Right atrium auricular region (tissue), 2 donors: Measurements from ENCODE around the gene ANK2. TPM values are rescaled to one million over a fixed set of nuclear protein-coding genes. Genes with fewer than 3 reads are reported as not detected.

Experiments
- DNase-seq: peaks from one replicate; pipeline ENCODE4 v3.0.0-alpha.2; 2019; ENCODE audit warnings: low spot score
- H3K27ac ChIP-seq, 2 donors: fragments of 200-600 bp; sonication (generic); 1 replicate in 1 of 2; 2 replicates in 1 of 2; pipeline ENCODE4 v1.5.1; 2016 to 2019
- H3K27me3 ChIP-seq, 2 donors: fragments of 200-600 bp; sonication (generic); one replicate each; pipeline versions ENCODE4 v1.5.1 to v1.6.0; 2017 to 2019
- H3K36me3 ChIP-seq: fragments of 200-600 bp; sonication (generic); one replicate; pipeline ENCODE4 v1.5.1; 2016
- H3K4me1 ChIP-seq, 2 donors: fragments of 200-600 bp; sonication (generic); one replicate each; pipeline versions ENCODE4 v1.5.1 to v1.6.0; 2017 to 2019
- H3K4me3 ChIP-seq, 2 donors: fragments of 200-600 bp; sonication (generic); 1 replicate in 1 of 2; 2 replicates in 1 of 2; pipeline ENCODE4 v1.5.1; 2017 to 2019; ENCODE audit warnings: mild to moderate bottlenecking in 1 of 2, moderate library complexity in 1 of 2
- H3K9me3 ChIP-seq, 2 donors: fragments of 200-600 bp; sonication (generic); one replicate each; pipeline ENCODE4 v1.5.1; 2019
- total RNA-seq, 2 donors: library from RNA; depleted of rRNA; stranded (reverse); fragments of >200 nt; gene quantifications; one replicate each; pipeline ENCODE4 v1.1.0, GENCODE V29; 2016
- TF ChIP-seq, protein P1 (sequence below), 2 donors: fragments of 200-600 bp; sonication (generic); IDR thresholded peaks; one replicate each; pipeline ENCODE4 v1.5.1; 2019; ENCODE audit warnings: antibody characterized with exemption in 2 of 2

ANK2 gene
- total RNA-seq, 2 donors from 2014 or later = 169 to 332 TPM

GRCh38 chr4:113170805-113171468 lies 121.5 kb downstream of the ANK2 start:
- H3K4me1 ChIP-seq = peaks cover 0 to 24% of the 10 kb centered on the region in 2 donors
- H3K9me3 ChIP-seq = no peaks in the 10 kb centered on the region
- H3K4me3 ChIP-seq = no peak overlapping the region
- no peak for DNase-seq
- TF ChIP-seq, protein P1, sequence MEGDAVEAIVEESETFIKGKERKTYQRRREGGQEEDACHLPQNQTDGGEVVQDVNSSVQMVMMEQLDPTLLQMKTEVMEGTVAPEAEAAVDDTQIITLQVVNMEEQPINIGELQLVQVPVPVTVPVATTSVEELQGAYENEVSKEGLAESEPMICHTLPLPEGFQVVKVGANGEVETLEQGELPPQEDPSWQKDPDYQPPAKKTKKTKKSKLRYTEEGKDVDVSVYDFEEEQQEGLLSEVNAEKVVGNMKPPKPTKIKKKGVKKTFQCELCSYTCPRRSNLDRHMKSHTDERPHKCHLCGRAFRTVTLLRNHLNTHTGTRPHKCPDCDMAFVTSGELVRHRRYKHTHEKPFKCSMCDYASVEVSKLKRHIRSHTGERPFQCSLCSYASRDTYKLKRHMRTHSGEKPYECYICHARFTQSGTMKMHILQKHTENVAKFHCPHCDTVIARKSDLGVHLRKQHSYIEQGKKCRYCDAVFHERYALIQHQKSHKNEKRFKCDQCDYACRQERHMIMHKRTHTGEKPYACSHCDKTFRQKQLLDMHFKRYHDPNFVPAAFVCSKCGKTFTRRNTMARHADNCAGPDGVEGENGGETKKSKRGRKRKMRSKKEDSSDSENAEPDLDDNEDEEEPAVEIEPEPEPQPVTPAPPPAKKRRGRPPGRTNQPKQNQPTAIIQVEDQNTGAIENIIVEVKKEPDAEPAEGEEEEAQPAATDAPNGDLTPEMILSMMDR (IDR thresholded peaks at IDR 0.05) = no peak
- no peaks in the 10 kb centered on the region for H3K36me3 ChIP-seq
- no peaks in the 10 kb centered on the region for H3K27me3 ChIP-seq
- peak overlapping the region in 1 of 2 donors; percentile 17 for H3K27ac ChIP-seq

DNA sequence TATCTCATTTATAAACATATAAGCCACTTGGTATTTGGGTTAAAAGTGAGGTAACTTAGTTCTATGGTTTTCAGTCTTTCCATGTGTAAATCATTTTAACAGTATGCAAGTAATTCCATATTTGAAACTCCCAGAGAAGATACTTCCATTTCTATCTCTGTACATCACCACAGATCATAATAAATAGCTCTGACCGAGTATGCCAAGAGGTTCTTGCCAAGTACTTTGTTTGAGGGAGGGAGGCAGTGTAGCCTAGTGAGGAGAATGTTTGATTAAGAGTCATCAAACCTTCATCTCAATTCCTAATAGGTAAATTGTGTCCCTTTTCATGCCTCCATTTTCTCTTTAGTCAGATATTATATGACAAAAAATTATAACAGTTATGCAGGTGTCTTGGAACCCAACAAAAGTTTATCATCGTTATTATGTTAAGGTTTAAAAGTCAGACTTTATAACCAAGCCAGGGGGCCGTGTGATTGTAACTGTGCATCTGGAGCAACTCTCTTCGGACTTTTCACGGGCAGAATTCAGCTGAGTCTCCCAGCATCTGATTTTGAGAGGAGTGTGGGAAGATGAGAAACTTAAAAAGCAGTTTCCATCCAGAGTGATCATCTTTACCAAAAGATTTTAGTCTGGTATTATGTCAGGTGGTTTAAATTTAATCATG lies 123.8 kb downstream of the ANK2 start:
- Histone ChIP-seq H3K36me3 (no peaks in the 10 kb centered on the region), H3K4me1 (peaks cover 0 to 28% of the 10 kb centered on the region in 2 donors), H3K27ac (no peak overlapping the region), H3K4me3 (no peak overlapping the region), H3K9me3 (no peaks in the 10 kb centered on the region), H3K27me3 (no peaks in the 10 kb centered on the region)
- TF ChIP-seq, protein P1 (IDR thresholded peaks at IDR 0.05) = no peak
- no peak for DNase-seq

DNA sequence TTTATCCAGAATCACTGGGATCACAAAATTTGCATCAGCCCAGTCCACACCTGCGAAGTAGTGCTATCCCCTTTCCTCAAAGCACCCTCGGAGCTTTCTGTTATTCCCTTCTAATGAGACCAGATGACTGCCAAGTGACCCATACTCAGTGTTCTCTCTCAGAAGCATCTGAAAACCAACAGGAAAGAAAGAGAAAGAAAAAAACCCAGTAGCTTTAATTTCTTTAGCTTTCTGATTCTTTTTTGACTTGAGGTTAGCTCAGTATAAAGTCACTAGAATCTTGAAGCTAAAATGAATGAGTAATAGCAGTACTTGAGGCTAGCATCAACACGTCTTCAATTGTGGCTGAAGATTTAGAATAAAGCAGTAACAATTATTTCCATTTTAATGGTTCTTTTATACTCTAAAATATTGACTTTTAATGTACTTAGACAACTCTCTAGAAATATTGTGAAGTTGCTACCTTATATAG lies 124.4 kb downstream of the ANK2 start:
- Histone ChIP-seq H3K9me3 (no peaks in the 10 kb centered on the region), H3K4me1 (peaks cover 0 to 33% of the 10 kb centered on the region in 2 donors), H3K27ac (no peak overlapping the region), H3K36me3 (no peaks in the 10 kb centered on the region), H3K4me3 (no peak overlapping the region), H3K27me3 (no peaks in the 10 kb centered on the region)
- TF ChIP-seq, protein P1 (IDR thresholded peaks at IDR 0.05) = no peak
- DNase-seq = no peak

DNA sequence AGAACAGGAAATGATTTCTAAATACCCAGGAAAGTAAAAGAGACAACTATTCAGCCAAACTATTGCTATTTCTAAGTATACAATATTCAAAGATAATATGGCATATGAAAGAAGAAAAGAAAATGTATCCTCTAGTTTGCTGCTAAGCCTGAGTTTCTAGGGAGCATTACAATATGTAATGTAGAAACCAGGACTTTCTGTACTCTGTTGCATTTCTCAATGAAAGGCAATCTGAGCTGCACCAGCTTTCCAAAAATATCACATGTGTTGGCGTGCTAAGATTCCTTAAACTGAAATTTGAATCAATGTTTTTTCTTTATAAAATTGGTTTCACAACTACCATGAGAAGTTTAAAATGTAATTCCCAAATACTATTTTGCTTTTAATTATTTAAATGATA lies 129.6 kb downstream of the ANK2 start:
- Histone ChIP-seq H3K4me3 (no peak overlapping the region), H3K27ac (peak overlapping the region; percentile 22 to 66), H3K36me3 (no peaks in the 10 kb centered on the region), H3K4me1 (peaks cover 0 to 53% of the 10 kb centered on the region in 2 donors), H3K9me3 (no peaks in the 10 kb centered on the region), H3K27me3 (no peaks in the 10 kb centered on the region)
- DNase-seq = no peak
- TF ChIP-seq, protein P1 (IDR thresholded peaks at IDR 0.05) = peak in 1 of 2 donors; percentile 27

DNA sequence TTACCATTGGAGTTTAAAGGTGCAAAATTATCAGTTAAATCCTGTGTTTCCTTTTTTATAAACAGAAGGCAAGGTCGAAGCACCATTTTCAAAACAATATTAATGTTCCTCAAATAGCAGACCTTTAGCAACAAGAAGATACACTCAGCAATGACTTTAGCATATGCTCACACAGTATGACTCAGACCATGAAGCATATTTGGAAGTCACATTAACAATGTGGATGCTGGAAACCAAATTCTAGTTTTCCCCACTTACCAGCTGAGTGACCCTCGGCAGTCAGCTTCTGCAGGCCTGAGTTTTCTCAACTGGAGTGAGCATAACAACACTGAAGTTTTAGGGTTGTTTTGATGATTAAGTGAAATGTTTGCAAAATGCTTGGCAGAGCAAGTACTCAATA lies 130.5 kb downstream of the ANK2 start:
- DNase-seq = no peak
- Histone ChIP-seq H3K36me3 (no peaks in the 10 kb centered on the region), H3K27ac (peak overlapping the region in 1 of 2 donors; percentile 66), H3K4me1 (peaks cover 0 to 55% of the 10 kb centered on the region in 2 donors), H3K9me3 (no peaks in the 10 kb centered on the region), H3K4me3 (no peak overlapping the region), H3K27me3 (no peaks in the 10 kb centered on the region)
- TF ChIP-seq, protein P1 (IDR thresholded peaks at IDR 0.05) = no peak
